ENCODE measurements around the gene CGN. TPM values are rescaled to one million over a fixed set of nuclear protein-coding genes. Genes with fewer than 3 reads are reported as not detected.

Gene CGN
- total and polyA plus RNA-seq, 3 experiments from 2014 or later = 0.36 to 1.6 (median 1.1) TPM

DNA sequence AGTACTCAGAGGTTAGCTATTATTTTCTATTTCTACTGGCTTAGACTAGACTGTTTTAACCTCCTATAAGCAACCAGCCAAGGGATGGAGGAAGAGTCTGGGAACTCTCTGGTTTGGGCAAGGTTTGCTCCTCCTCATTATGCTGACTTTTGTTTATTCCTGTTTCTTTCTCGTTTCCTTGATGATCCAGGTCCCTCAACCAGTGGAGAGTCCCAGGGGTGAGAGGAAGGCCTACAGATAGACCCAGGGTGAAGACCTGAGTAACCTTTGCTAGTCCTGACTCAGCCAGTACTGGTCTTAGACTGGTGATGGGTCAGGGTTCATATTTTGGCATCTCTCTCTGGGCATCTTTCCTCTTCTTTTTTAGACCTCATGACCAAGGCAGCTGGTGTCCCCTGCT, 34.4 kb downstream of the CGN start:
- no peak overlapping the region for H3K27ac ChIP-seq (ENCODE audit: low read depth, low read length)
- H3K9me3 ChIP-seq (ENCODE audit: low read length) = no peaks in the 10 kb centered on the region
- Mint-ChIP-seq H3K27me3 (peaks cover 5 to 9% of the 10 kb centered on the region in 2 donors), H3K4me3 (no peak overlapping the region), H3K27ac (peak overlapping the region in 1 of 8 donors; percentile 47), H3K4me1 (peaks cover 13 to 18% (median 17%) of the 10 kb centered on the region in 3 donors), H3K36me3 (no peaks in the 10 kb centered on the region), H3K9me3 (no peaks in the 10 kb centered on the region)
- DNase-seq = no peak
- H3K36me3 ChIP-seq (ENCODE audit: insufficient read depth, low read length) = no peaks in the 10 kb centered on the region
- POLR2A ChIA-PET = no interaction called here
- peaks cover 8% of the 10 kb centered on the region for H3K4me1 ChIP-seq (ENCODE audit: insufficient read depth, low read length)
- CTCF ChIA-PET = interaction anchor here (1.0 kb wide), 1 partner anchor 9 kb away, joined by 3 read pairs; no protein-coding TSS in a partner anchor
- H3K4me3 ChIP-seq (ENCODE audit: low read length) = no peak overlapping the region
- no peaks in the 10 kb centered on the region for H3K27me3 ChIP-seq (ENCODE audit: insufficient read depth, low read length, poor library complexity, severe bottlenecking)

DNA sequence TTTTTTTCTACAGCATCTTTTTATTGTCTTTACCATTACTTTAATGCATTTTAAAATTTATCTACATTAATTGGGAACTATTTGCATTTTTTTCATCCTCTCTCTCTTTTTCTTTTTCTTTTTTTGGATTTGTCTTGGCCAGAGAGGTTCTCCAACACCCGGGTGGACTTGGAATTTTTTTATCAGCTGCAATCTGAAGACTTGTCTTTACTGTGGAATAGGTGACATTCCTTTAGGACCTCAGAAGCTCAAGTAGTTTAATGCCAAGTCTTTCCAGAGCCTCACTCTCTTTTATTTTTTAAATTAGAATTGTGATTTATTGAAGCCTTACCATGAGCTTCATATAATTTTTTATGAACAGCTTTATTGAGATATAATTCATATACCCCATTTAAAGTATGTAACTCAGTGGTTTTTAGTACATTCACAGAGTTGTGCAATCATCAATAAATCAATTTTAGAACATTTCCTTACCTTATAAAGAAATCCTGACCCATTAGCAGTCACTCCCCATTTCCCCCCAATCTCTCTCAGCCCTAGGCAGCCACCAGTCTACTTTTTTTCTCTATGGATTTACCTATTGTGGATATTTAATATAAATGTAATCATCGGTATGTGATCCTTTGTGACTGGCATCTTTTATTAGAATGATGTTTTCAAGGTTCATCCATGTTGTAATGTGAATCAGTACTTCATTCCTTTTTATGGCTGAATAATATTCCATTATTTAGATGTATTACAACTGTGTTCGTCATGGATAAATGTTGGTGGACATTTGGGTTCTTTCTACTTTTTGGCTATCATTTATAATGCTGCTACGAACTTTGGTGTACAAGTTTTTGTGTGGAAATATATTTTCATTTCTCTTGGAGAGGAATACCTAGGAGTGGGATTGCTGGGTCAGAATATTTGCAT, 35.1 kb downstream of the CGN start:
- Mint-ChIP-seq H3K4me3 (no peak overlapping the region), H3K9me3 (no peaks in the 10 kb centered on the region)
- H3K9me3 ChIP-seq (ENCODE audit: low read length) = no peaks in the 10 kb centered on the region

GRCh38 chr1:151547119-151547899, 36.1 kb downstream of the CGN start:
- H3K27me3 Mint-ChIP-seq = peaks cover 0 to 6% of the 10 kb centered on the region in 2 donors
- no peak overlapping the region for H3K4me3 ChIP-seq (ENCODE audit: low read length)
- H3K27ac Mint-ChIP-seq = peak overlapping the region in 2 of 8 donors; percentile 43 to 52
- H3K4me1 Mint-ChIP-seq = peaks cover 0 to 3% (median 3%) of the 10 kb centered on the region in 3 donors
- no peak overlapping the region for H3K4me3 Mint-ChIP-seq
- no peaks in the 10 kb centered on the region for H3K9me3 Mint-ChIP-seq
- no peaks in the 10 kb centered on the region for H3K27me3 ChIP-seq (ENCODE audit: insufficient read depth, low read length, poor library complexity, severe bottlenecking)
- no peaks in the 10 kb centered on the region for H3K9me3 ChIP-seq (ENCODE audit: low read length)
- no peak overlapping the region for H3K27ac ChIP-seq (ENCODE audit: low read depth, low read length)
- ChIA-PET POLR2A (no interaction called here), CTCF (no interaction called here)
- peaks cover 0 to 5% (median 0%) of the 10 kb centered on the region in 3 donors for H3K36me3 Mint-ChIP-seq
- no peaks in the 10 kb centered on the region for H3K36me3 ChIP-seq (ENCODE audit: insufficient read depth, low read length)
- H3K4me1 ChIP-seq (ENCODE audit: insufficient read depth, low read length) = no peaks in the 10 kb centered on the region
- no peak for DNase-seq

More for the DNA sequence above, 35.1 kb downstream of the CGN start:
- peaks cover 6 to 10% (median 10%) of the 10 kb centered on the region in 3 donors for H3K4me1 Mint-ChIP-seq
- H3K27me3 ChIP-seq (ENCODE audit: insufficient read depth, low read length, poor library complexity, severe bottlenecking) = no peaks in the 10 kb centered on the region
- DNase-seq = no peak
- peaks cover 5 to 8% of the 10 kb centered on the region in 2 donors for H3K27me3 Mint-ChIP-seq
- peaks cover 0 to 3% (median 0%) of the 10 kb centered on the region in 3 donors for H3K36me3 Mint-ChIP-seq
- no peak overlapping the region for H3K4me3 ChIP-seq (ENCODE audit: low read length)
- ChIA-PET CTCF (no interaction called here), POLR2A (no interaction called here)
- no peak overlapping the region for H3K27ac ChIP-seq (ENCODE audit: low read depth, low read length)
- no peak overlapping the region for H3K27ac Mint-ChIP-seq
- H3K36me3 ChIP-seq (ENCODE audit: insufficient read depth, low read length) = no peaks in the 10 kb centered on the region
- peaks cover 2% of the 10 kb centered on the region for H3K4me1 ChIP-seq (ENCODE audit: insufficient read depth, low read length)

GRCh38 chr1:151547900-151548230, 36.7 kb downstream of the CGN start:
- Mint-ChIP-seq H3K4me3 (no peak overlapping the region), H3K4me1 (peaks cover 0 to 3% (median 3%) of the 10 kb centered on the region in 3 donors), H3K27me3 (peaks cover 0 to 6% of the 10 kb centered on the region in 2 donors), H3K27ac (no peak overlapping the region), H3K36me3 (peaks cover 0 to 5% (median 0%) of the 10 kb centered on the region in 3 donors), H3K9me3 (no peaks in the 10 kb centered on the region)
- H3K27me3 ChIP-seq (ENCODE audit: insufficient read depth, low read length, poor library complexity, severe bottlenecking) = no peaks in the 10 kb centered on the region
- no peaks in the 10 kb centered on the region for H3K4me1 ChIP-seq (ENCODE audit: insufficient read depth, low read length)
- H3K27ac ChIP-seq (ENCODE audit: low read depth, low read length) = no peak overlapping the region
- DNase-seq = no peak
- H3K4me3 ChIP-seq (ENCODE audit: low read length) = no peak overlapping the region
- H3K9me3 ChIP-seq (ENCODE audit: low read length) = no peaks in the 10 kb centered on the region
- ChIA-PET POLR2A (interaction anchor here (0.7 kb wide), 1 partner anchor 27 kb away, joined by 4 read pairs; no protein-coding TSS in a partner anchor), CTCF (no interaction called here)
- H3K36me3 ChIP-seq (ENCODE audit: insufficient read depth, low read length) = no peaks in the 10 kb centered on the region

- POLR2A ChIA-PET = no interaction called here
- Mint-ChIP-seq H3K27me3 (peaks cover 0 to 4% of the 10 kb centered on the region in 2 donors), H3K4me1 (peaks cover 0 to 3% (median 3%) of the 10 kb centered on the region in 3 donors), H3K27ac (no peak overlapping the region), H3K9me3 (no peaks in the 10 kb centered on the region), H3K4me3 (no peak overlapping the region), H3K36me3 (peaks cover 0 to 5% (median 0%) of the 10 kb centered on the region in 3 donors)
- Histone ChIP-seq H3K4me3 (ENCODE audit: low read length) (no peak overlapping the region), H3K36me3 (ENCODE audit: insufficient read depth, low read length) (no peaks in the 10 kb centered on the region), H3K27ac (ENCODE audit: low read depth, low read length) (no peak overlapping the region), H3K27me3 (ENCODE audit: insufficient read depth, low read length, poor library complexity, severe bottlenecking) (no peaks in the 10 kb centered on the region), H3K4me1 (ENCODE audit: insufficient read depth, low read length) (no peaks in the 10 kb centered on the region), H3K9me3 (ENCODE audit: low read length) (no peaks in the 10 kb centered on the region)
- CTCF ChIA-PET = no interaction called here
- DNase-seq = no peak
Measured at GRCh38 chr1:151549199-151549598, 38.0 kb downstream of the CGN start.

DNA sequence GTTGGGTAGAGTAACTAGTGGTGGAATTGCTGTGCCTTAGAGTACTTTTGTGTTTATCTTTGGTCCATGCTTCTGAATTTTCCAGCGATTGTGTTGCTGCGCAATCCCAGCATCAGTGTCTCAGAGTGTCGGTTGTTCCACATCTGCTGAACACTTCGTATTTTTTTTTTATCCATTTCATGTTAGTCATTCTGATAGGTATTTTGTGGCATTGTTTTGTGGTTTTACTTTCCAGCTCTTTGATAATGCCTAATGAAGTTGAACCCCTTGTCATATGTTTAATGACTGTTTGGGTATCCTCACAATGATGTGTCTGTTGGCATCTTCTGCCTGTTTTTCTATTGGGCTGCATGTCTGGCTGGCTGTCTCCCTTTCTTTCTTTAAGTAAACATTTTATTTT, 42.5 kb downstream of the CGN start:
- Histone ChIP-seq H3K36me3 (ENCODE audit: insufficient read depth, low read length) (no peaks in the 10 kb centered on the region), H3K9me3 (ENCODE audit: low read length) (no peaks in the 10 kb centered on the region), H3K4me1 (ENCODE audit: insufficient read depth, low read length) (no peaks in the 10 kb centered on the region), H3K27ac (ENCODE audit: low read depth, low read length) (no peak overlapping the region), H3K4me3 (ENCODE audit: low read length) (no peak overlapping the region), H3K27me3 (ENCODE audit: insufficient read depth, low read length, poor library complexity, severe bottlenecking) (no peaks in the 10 kb centered on the region)
- Mint-ChIP-seq H3K4me1 (no peaks in the 10 kb centered on the region), H3K4me3 (no peak overlapping the region), H3K27me3 (peaks cover 4 to 6% of the 10 kb centered on the region in 2 donors), H3K36me3 (peaks cover 0 to 5% (median 2%) of the 10 kb centered on the region in 3 donors), H3K9me3 (no peaks in the 10 kb centered on the region), H3K27ac (no peak overlapping the region)
- ChIA-PET POLR2A (no interaction called here), CTCF (no interaction called here)
- no peak for DNase-seq

DNA sequence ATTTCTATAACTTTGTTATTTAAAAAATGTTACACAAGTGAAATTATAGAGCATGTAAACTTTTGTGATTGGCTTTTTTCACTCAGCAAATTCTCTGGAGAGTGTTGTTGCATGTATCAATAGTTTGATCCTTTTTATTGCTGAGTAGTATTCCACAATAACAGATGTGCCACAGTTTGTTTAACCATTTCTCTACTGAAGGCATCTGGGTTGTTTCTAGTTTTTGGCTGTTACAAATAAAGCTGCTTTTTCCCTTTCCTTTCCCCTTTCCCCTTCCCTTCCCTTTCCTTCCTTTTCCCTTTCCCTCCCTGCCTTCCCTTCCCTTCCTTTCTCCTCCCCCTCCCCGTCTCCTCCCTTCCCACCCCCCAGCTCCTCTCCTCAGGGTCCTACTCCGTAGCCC, 44.9 kb downstream of the CGN start:
- no peak overlapping the region for H3K4me3 ChIP-seq (ENCODE audit: low read length)
- H3K36me3 Mint-ChIP-seq = peaks cover 0 to 3% (median 2%) of the 10 kb centered on the region in 3 donors
- H3K27ac ChIP-seq (ENCODE audit: low read depth, low read length) = no peak overlapping the region
- POLR2A ChIA-PET = no interaction called here
- CTCF ChIA-PET = no interaction called here
- no peaks in the 10 kb centered on the region for H3K36me3 ChIP-seq (ENCODE audit: insufficient read depth, low read length)
- H3K4me3 Mint-ChIP-seq = no peak overlapping the region
- no peaks in the 10 kb centered on the region for H3K9me3 ChIP-seq (ENCODE audit: low read length)
- H3K27ac Mint-ChIP-seq = no peak overlapping the region
- H3K9me3 Mint-ChIP-seq = no peaks in the 10 kb centered on the region
- no peak for DNase-seq
- H3K27me3 ChIP-seq (ENCODE audit: insufficient read depth, low read length, poor library complexity, severe bottlenecking) = no peaks in the 10 kb centered on the region
- no peaks in the 10 kb centered on the region for H3K4me1 Mint-ChIP-seq
- peaks cover 2 to 12% of the 10 kb centered on the region in 2 donors for H3K27me3 Mint-ChIP-seq
- no peaks in the 10 kb centered on the region for H3K4me1 ChIP-seq (ENCODE audit: insufficient read depth, low read length)

GRCh38 chr1:151562661-151563060, 51.5 kb downstream of the CGN start:
- DNase-seq = no peak
- no peaks in the 10 kb centered on the region for H3K9me3 Mint-ChIP-seq
- peaks cover 0 to 2% (median 0%) of the 10 kb centered on the region in 3 donors for H3K36me3 Mint-ChIP-seq
- H3K4me1 Mint-ChIP-seq = no peaks in the 10 kb centered on the region
- no peak overlapping the region for H3K27ac ChIP-seq (ENCODE audit: low read depth, low read length)
- ChIA-PET CTCF (no interaction called here), POLR2A (no interaction called here)
- H3K36me3 ChIP-seq (ENCODE audit: insufficient read depth, low read length) = no peaks in the 10 kb centered on the region
- no peak overlapping the region for H3K4me3 Mint-ChIP-seq
- H3K27me3 Mint-ChIP-seq = peaks cover 0 to 14% of the 10 kb centered on the region in 2 donors
- H3K27ac Mint-ChIP-seq = no peak overlapping the region
- H3K27me3 ChIP-seq (ENCODE audit: insufficient read depth, low read length, poor library complexity, severe bottlenecking) = no peaks in the 10 kb centered on the region
- no peak overlapping the region for H3K4me3 ChIP-seq (ENCODE audit: low read length)
- no peaks in the 10 kb centered on the region for H3K4me1 ChIP-seq (ENCODE audit: insufficient read depth, low read length)
- H3K9me3 ChIP-seq (ENCODE audit: low read length) = no peaks in the 10 kb centered on the region

Data from CD8-positive, alpha-beta memory T cell (primary cell).